NOMO-1 (cell line): ENCODE results near the gene ATG9B.

Experiments used
- DNase-seq, 2 experiments: peaks; one replicate each; lab custom pipeline; 2025; ENCODE audit not compliant: unreplicated experiment in 2 of 2; lab: John Stamatoyannopoulos, UW

Gene ATG9B

DNA sequence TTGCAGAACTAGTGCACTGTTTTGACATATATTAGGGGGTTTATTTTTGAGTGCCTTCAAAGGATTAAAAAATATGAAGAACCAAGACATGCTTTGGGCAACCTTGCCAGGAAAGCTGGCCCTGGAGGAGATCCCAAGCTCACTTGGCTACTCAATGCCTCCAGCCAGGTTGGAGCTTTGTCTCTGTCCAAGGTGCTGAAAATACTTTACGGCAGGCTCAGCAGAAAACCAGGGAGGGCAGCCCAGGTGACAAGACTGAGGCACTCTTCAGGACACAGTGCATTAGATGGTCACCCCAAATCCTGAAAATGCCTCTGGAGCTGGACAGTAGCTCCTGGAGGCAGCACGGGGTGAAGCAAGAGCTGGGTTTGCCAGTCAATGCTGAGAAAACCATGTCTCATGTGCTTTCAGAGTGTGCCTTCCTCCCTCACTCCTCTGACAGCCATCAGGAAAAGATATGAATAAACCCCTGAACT lies 40.4 kb downstream of the ATG9B start:
- no peak for DNase-seq

- DNase-seq = no peak
Measured at GRCh38 chr7:150982351-150982750, 41.9 kb downstream of the ATG9B start.

DNA sequence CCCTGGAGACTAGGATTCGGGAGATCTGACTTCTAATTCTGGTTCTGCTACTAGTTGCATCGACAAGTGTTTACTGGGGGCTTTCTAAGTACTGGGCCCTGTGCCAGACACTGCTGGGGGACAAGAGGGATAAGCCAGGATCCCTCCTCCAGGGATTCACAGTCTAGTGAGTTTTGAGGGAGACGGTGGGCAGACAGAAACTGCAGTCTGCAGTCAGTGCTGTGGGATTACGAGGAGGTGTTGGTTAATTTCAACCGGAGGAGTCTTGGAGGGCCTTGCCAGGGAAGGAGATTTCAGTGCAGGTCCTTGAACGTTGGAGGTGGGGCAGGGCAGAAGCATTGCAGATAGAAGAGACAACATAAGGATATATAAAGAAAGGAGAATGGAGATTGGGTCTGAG lies 42.6 kb downstream of the ATG9B start:
- DNase-seq = no peak

DNA sequence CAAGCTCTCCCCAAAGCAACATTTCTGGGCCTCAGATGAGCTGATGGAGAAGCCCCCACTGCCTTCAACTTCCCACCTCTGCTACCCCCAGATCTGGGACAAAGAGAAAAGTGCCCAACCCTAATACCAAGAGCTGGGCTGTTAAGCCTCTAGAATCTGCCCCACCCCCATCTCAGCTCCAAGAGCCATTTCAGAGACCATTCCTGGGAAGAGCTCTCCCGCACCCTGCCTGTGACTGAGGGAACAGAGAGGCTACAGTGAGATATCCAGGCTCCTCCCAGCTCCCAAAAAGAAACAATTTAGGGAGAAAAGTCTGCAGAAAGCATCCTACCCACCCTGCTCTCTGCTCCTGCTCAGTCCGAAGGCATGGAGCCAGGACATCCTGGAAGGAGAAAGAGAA lies 43.6 kb downstream of the ATG9B start:
- no peak for DNase-seq

DNA sequence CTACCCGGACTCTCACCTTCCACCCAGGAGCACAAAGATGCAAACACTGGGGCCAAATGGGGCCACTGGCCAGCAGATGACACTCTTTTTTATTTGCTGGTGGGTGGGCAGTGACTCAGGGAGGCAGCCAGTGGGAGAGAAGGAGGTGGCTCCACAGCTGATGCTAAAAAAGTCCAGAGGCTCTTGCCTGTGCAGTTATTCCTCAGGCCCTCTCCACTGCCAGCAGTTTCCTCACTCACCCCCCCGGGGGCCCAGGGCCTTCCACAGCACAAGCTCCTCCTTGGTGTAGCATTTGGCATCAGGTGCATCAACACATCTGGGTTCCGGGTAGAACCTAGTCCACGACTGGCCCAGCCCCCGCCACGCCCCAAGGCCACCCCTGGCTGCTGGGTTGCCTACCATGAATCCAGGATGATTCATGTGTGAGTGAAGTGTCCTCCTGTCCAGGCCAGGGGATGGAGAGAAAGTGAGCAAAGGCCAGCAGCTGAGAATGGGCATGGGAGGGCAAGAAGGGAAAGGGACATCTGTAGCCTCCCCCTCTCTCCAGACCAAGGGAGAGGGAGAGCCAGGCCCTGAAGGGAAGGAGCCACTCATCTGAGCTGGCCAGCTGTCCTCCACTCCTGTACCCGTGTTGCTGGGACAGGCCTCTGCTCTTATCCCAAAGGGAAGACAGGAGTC lies 44.4 kb downstream of the ATG9B start:
- DNase-seq = no peak

DNA sequence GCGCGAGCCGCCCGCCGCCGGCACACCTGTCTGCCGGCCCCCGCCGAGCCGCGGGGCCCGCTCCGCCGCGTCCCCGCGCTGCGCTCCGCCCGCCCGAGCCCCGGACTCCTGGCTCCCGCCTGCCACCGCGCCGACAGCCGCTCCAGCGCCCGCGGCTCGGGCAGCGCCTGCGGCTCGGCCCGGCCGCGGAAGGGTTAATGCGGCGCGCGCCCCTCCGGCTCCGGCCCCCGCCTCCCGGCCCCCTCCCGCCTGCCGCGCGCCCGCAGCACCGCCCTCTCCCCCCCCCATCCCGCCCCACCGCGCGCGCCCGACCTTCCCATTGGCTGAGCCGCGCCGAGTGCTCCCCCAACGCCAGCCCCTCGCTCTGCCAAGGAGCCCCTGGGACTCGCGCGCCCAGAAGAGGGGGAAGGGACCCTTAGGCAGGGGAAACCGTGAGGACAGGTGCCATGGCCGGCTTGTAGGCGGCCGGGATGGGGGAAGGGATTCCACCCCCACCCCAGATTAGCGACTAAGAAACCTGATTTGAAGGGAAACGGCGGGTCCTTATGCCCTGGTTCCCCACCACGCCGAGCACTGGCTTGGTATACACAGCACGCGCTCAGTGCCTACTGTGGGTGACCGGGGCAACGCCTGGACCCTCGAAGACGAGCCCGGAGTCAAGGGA lies 46.0 kb downstream of the ATG9B start, which contains the start of gene KCNH2:
Gene KCNH2 (minus strand): TSS at position 196 of the 664 bp plus-strand sequence. CDS start 408 bp downstream, outside the sequence.
- DNase-seq = no peak

DNA sequence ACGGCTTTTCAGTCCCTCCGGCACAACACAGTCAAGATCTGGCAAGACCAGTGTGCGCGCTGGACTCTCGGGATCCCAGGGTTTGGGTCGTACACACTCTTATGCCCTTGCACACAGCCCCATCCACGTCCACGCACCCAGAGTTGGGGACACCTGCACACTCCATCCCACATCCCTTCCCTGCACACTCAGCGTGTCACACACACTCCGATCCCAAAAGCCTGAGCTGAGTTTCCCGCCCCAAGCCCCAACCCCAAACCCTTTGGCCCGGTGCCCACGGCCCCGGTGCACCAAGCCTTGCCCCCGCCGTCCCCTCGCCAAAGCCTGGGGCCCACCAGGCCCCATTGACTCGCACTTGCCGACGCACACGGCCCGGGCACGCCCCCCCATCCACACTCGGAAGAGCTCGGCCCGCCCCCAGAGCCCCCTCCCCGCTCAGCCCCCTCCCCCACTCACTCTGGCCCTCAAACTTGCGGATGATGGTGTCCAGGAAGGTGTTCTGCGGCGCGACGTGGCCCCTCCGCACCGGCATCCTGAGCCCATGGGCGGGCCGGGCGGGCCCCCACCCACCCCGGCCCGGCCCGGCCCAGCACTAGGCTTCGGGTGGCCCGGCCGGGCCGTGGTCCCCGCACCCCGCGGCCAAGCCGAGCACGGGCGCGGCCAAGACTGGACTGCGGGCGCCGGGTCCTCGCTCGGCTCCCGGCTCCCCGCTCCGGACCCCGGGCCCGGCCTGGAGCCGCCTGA lies 46.7 kb downstream of the ATG9B start:
- DNase-seq = no peak

DNA sequence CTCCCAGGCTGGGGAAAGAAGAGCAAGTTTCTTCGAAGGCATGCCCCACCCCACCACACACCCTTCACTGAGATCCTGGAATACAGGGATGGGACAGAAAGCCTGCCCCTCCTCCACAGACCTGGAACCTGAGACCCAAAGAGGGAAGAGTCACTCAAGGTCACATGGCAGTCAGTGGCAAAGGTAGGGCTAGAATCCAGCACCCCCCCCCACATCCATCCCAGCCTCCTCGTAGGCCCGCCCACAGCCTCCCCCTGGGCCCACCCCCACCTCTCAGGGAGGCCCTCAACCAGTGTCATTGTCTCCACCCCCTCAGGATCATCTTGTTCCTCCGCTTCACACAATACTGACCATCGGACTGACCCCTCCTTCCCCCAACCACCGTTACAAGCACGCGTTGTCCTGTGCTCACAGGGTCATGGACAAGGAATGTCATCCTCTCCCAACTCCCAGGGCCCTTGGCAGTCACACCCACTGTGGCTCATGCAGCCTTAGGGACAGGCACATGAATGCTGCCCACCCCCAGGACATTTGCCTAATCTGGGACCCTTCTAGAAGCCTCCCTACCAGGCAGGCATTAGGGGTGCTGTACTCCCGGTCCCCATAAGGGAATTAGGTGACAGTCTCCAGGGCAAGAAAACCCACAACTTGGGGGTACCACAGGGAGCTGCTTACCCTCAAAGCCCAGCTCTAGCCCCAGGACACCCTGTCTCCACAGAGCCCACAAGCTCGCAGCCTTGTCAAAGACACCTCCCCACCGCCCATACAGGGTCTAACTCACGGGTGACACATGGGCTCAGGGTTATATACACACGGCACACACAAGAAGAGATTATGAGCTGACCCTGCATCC lies 47.5 kb downstream of the ATG9B start:
- DNase-seq = no peak

DNA sequence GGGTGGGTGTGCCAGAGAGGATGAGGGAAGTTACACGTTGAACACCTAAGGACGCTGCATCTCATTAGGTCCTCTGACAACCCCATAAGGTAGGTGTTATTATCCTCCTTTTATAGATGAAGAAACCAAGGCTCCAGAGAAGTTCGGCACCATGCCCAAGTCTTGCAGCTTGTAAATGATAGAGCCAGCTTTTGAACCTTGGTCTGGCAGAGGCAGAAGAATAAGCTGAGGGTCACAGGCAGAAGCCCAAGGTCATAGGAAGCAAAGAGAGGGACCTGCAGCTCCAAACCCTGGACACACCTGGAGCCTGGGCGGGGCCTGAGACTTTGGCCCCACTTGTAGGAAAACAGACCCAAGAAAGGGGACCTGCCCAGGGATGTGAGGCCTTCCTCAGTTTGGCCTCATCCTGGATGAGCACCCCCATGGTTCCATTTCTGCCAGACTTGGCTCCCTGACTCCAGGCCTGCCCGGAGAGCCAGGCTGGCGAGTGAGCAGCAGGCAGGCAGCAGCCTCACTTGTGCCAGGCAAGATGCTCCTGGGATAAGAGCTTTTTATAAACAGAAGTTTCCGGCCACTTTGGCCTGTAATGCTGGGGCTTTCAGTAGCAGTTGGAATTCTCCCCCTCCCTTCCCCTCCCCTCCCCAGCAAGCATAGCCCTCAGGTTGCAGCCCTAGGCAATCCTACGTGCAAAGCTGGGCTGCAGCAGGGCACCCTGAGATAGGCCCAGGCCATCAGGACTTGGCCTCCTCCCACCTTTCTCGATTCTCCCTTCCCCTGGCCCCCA lies 48.6 kb downstream of the ATG9B start:
- DNase-seq = no peak

GRCh38 chr7:150974468-150975391 lies 49.6 kb downstream of the ATG9B start:
- no peak for DNase-seq

DNA sequence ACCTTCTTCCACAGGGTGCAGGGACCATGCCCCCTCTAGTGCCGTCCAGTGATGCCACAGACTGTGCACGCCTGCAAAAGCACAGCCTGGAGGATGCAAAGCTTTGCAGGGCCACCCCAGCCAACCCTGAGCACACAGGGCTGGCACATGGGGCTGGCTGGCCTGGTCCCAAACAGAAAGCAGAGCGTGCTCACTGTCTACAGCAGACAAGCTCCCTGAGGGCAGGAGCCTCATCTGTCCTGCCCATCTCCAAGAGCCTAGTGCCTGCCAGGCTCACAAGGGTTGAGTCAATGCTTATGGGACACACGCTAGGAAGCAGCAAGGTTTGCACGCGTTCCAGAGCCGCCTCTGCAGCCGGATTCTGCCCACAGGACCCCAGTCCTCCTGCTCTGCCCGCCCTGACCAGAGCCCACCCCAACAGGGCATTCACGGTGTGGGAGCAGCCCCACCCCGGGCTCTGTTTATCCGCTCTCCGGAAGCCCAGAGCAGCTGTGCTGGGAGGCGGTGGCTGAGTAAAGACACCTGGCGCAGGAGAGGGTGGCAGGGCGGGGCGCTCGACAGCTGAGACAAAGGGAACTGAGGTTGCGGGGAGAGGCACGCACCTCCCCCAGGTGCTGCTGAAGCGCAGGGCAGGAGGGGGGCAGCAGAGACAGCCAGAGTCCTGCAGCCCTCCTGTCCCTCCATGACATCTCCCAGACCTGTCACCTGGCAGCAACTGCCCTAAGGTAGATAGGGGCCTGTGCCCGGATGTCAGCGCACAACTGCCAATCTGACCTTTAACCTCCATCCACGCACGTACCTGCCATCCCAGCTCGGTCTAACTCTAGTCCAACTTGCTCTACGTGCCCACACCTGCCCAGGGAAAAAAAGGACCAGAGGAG lies 50.5 kb downstream of the ATG9B start:
- no peak for DNase-seq

DNA sequence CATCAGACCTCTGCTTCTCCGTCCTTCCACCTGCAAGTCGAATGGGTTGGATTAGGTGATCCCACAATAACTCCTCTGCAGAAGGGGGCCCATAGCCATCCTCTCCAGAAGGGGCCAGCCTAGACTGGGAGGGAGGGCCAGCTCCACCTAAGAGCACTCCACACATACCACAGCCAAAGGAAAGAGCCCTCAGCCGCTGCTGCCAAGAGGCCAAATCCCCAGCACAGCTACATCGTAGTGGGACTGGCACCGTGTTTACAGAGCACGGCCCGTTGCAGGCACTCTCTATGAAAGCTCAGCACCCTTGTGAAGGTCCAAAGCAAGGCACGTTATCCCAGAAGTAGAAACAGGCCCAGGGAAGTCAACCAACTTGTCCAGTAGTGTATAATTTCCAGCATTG lies 51.6 kb downstream of the ATG9B start:
- no peak for DNase-seq

DNA sequence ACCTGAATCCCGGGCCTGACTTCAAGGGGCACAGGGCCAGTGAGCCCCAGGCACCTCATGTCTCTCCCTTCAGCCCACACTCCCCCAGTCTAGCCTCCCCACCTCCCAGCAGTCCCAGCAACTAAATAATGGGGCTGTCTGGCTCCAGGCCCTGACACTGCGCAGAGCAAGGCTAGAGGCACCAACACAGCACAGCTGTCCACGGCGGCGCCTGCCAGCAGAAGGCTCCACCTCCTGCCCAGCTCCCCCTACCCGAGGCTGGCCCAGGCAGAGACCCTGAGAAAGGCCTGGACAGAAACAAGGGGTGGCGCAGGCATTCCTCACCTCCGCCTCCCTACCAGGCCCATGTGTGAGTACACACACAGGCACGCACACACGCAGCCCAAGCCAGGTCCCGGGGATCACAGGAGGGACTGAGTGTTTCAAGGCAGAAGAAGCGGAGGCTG lies 52.2 kb downstream of the ATG9B start:
- DNase-seq = no peak

DNA sequence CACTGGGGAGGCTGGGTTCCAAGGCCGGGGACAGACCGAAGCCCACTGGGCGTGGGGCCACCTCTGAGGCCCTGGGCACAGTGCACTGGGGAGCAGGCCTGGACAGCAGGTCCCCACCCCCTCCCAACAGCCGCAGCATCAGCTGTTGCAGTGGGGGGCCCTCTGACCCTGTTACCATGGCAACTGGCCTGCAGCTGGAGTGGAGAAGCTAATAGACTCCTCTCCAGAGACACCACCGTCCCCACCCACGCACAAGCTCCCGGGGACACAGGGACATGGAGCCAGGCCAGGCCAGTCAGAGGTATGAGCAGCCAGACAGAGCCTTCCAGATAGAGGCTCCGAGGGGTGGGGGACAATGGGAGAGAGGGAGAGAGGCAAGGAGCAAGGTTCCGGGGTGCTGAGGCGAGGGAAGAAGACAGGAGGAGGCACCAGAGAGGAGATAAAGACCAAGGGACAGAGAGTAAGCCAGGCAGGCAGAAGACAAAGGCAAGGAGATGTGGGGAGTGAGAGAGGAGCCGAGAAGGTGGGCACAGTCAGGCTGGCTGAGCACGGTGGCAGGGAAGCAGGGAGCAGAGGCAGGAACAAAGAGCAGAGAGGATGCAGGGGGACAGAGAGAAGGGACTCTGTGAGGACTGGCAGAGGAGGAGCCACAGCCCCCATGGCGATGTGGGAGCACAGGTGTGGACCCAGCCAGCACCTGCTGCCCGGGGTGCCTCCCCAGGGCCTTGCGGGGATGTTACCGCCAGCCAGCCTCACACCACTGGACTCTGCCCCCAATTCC lies 52.9 kb downstream of the ATG9B start:
- no peak for DNase-seq

DNA sequence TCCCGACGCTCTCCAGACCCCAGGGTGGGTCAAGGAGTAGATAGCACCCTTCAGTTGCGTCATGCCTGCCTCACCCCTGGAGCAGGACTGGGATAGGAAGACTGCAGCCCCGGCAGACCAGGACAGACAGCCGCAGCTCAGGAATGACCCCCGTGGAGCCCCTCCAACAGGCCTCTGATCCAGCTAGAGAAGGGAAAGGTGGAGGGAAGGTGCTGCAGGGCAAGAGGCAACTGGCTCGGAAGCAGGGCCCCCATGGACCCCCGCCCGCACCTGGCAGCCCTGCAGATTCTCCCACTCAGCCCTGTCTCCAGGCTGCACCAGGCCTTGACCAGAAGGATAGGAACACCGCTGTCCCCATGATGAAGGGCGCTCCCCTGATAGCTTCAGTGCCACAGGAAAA lies 53.9 kb downstream of the ATG9B start:
- no peak for DNase-seq

GRCh38 chr7:150969475-150969874 lies 54.8 kb downstream of the ATG9B start:
- no peak for DNase-seq

DNA sequence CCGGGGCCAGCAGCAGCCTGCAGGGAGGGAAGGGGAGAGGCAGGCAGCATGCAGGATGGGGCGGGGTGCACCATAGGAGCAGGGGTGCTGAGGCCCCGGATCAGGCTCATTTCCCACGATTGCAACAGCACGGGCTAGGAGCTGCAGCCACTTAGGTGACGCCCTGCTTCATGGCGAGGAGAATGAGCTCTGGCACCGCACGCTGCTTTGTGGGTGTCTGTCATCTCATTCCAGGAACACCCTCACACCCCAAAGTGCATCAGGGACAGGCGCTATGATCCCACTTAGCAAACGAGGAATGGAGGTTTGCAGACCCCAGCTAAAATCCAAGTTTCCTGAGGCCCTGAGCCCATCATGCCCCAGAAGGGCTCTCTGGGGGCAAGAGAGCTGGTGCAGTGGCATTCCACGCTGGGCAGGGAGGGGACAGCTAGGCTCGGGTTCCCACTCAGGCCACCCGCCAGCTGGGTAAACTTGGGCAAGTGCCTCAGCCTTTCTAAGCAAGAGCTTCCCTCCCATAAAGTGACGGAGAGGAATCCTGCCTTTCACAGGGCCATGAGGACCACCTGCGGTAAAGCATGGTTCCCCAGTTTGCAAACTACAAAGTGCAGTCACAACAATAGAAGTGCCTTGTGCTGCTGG lies 55.4 kb downstream of the ATG9B start:
- DNase-seq = no peak
